Measurements from ENCODE around the gene HUS1.

DNA sequence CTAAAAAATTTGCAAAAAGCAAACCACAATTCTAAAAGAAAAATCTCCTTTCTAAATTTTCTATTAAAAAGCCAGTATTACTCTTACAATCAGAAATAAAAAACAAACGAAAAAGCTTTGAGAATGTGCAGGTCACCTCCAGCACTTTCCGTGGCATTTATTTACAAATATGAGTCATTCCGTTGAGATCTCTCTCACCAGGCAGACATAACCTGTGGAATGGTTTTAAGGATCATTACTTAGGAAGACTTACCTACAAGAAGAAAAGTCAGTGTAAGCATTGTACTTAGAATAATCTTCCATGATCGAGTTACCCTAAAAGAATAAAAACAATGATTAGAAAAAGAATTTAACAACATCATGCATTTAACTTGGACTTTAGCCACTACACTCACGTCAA is 46.2 kb upstream of the HUS1 start:
- TF ChIP-seq KDM1A (CRISPR knock-in tag; IDR thresholded peaks at IDR 0.05) (no peak), AHR (CRISPR knock-in tag; IDR thresholded peaks at IDR 0.05) (no peak), ZNF549 (CRISPR knock-in tag; IDR thresholded peaks at IDR 0.05) (no peak), ZBTB49 (CRISPR knock-in tag; IDR thresholded peaks at IDR 0.05; ENCODE audit: borderline replicate concordance) (no peak), SP1 (IDR thresholded peaks at IDR 0.05) (no peak), SP1 (CRISPR knock-in tag; IDR thresholded peaks at IDR 0.05) (no peak), NRL (CRISPR knock-in tag; IDR thresholded peaks at IDR 0.05; ENCODE audit: borderline replicate concordance) (no peak), HNF4G (IDR thresholded peaks at IDR 0.05; ENCODE audit: borderline replicate concordance, low read depth, low read length) (no peak), HNF4G (CRISPR knock-in tag; IDR thresholded peaks at IDR 0.05; ENCODE audit: borderline replicate concordance, low read depth) (no peak), ZSCAN30 (CRISPR knock-in tag; IDR thresholded peaks at IDR 0.05) (no peak), CTCF (CRISPR knock-in tag; IDR thresholded peaks at IDR 0.05) (no peak), ZNF605 (CRISPR knock-in tag; IDR thresholded peaks at IDR 0.05) (no peak)
- TF ChIP-seq, protein P1, sequence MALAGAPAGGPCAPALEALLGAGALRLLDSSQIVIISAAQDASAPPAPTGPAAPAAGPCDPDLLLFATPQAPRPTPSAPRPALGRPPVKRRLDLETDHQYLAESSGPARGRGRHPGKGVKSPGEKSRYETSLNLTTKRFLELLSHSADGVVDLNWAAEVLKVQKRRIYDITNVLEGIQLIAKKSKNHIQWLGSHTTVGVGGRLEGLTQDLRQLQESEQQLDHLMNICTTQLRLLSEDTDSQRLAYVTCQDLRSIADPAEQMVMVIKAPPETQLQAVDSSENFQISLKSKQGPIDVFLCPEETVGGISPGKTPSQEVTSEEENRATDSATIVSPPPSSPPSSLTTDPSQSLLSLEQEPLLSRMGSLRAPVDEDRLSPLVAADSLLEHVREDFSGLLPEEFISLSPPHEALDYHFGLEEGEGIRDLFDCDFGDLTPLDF (CRISPR knock-in tag; IDR thresholded peaks at IDR 0.05) = no peak
- TF ChIP-seq, protein P2, sequence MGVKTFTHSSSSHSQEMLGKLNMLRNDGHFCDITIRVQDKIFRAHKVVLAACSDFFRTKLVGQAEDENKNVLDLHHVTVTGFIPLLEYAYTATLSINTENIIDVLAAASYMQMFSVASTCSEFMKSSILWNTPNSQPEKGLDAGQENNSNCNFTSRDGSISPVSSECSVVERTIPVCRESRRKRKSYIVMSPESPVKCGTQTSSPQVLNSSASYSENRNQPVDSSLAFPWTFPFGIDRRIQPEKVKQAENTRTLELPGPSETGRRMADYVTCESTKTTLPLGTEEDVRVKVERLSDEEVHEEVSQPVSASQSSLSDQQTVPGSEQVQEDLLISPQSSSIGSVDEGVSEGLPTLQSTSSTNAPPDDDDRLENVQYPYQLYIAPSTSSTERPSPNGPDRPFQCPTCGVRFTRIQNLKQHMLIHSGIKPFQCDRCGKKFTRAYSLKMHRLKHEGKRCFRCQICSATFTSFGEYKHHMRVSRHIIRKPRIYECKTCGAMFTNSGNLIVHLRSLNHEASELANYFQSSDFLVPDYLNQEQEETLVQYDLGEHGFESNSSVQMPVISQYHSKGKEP (CRISPR knock-in tag; IDR thresholded peaks at IDR 0.05) = no peak
- TF ChIP-seq, protein P3, sequence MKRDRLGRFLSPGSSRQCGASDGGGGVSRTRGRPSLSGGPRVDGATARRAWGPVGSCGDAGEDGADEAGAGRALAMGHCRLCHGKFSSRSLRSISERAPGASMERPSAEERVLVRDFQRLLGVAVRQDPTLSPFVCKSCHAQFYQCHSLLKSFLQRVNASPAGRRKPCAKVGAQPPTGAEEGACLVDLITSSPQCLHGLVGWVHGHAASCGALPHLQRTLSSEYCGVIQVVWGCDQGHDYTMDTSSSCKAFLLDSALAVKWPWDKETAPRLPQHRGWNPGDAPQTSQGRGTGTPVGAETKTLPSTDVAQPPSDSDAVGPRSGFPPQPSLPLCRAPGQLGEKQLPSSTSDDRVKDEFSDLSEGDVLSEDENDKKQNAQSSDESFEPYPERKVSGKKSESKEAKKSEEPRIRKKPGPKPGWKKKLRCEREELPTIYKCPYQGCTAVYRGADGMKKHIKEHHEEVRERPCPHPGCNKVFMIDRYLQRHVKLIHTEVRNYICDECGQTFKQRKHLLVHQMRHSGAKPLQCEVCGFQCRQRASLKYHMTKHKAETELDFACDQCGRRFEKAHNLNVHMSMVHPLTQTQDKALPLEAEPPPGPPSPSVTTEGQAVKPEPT (CRISPR knock-in tag; IDR thresholded peaks at IDR 0.05; ENCODE audit: low read depth) = no peak
